ENCODE measurements around the gene RHBDL1.

DNA sequence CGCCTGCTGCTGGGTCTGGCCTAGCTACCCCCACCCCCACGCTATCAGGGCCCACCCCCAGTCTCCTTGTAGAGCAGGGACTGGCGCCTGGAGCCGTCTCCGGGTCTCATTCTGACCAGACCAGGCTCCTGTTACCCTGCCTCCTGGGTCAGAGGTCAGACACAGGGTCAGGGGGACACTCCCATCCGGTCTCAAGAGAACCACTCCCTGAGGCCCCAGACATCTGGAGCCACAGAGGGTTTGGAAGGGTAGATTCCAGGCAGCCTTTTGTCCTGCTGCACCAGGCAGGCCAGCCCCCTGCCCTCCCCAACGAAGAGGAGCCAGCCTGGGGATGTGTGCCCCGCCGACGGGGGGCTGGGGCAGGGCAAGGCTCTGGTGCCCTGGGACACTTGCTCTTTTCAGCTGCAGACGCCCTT lies 45.6 kb upstream of the RHBDL1 start:
- TF ChIP-seq CREB1 (CRISPR knock-in tag; IDR thresholded peaks at IDR 0.05; ENCODE audit: low read depth): no peak
- TF ChIP-seq CTCF (conservative IDR thresholded peaks at IDR 0.05; ENCODE audit: low read depth in 2 of 2): no peak
- TF ChIP-seq JUNB (IDR thresholded peaks at IDR 0.05; ENCODE audit: unreplicated experiment): no peak
- TF ChIP-seq EZH2phosphoT487 (IDR thresholded peaks at IDR 0.05; ENCODE audit: unreplicated experiment): no peak
- TF ChIP-seq EZH2 (IDR thresholded peaks at IDR 0.05; ENCODE audit: low read depth, unreplicated experiment): no peak
- no peak for TF ChIP-seq POLR2AphosphoS5 (IDR thresholded peaks at IDR 0.05; ENCODE audit: low read depth)
- TF ChIP-seq, protein P1, sequence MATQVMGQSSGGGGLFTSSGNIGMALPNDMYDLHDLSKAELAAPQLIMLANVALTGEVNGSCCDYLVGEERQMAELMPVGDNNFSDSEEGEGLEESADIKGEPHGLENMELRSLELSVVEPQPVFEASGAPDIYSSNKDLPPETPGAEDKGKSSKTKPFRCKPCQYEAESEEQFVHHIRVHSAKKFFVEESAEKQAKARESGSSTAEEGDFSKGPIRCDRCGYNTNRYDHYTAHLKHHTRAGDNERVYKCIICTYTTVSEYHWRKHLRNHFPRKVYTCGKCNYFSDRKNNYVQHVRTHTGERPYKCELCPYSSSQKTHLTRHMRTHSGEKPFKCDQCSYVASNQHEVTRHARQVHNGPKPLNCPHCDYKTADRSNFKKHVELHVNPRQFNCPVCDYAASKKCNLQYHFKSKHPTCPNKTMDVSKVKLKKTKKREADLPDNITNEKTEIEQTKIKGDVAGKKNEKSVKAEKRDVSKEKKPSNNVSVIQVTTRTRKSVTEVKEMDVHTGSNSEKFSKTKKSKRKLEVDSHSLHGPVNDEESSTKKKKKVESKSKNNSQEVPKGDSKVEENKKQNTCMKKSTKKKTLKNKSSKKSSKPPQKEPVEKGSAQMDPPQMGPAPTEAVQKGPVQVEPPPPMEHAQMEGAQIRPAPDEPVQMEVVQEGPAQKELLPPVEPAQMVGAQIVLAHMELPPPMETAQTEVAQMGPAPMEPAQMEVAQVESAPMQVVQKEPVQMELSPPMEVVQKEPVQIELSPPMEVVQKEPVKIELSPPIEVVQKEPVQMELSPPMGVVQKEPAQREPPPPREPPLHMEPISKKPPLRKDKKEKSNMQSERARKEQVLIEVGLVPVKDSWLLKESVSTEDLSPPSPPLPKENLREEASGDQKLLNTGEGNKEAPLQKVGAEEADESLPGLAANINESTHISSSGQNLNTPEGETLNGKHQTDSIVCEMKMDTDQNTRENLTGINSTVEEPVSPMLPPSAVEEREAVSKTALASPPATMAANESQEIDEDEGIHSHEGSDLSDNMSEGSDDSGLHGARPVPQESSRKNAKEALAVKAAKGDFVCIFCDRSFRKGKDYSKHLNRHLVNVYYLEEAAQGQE (IDR thresholded peaks at IDR 0.05; ENCODE audit: unreplicated experiment): no peak
- TF ChIP-seq ETS1 (IDR thresholded peaks at IDR 0.05): no peak
- TF ChIP-seq STAT1 (IDR thresholded peaks at IDR 0.05; ENCODE audit: unreplicated experiment): no peak
